HG03432 (cell line): ENCODE results near the gene NUP160.
"Not testable (repeated sequence)": the region's sequence is repeated elsewhere in the genome, so short reads cannot be mapped to it uniquely, and the experiment has no call there.

Source experiments
- ATAC-seq: cut with Tn5 transposase; IDR thresholded peaks from one replicate; pipeline ENCODE4 v1.9.1; 2021; ENCODE audit warnings: mild to moderate bottlenecking, moderate library complexity; ENCODE audit not compliant: unreplicated experiment

NUP160 gene

DNA sequence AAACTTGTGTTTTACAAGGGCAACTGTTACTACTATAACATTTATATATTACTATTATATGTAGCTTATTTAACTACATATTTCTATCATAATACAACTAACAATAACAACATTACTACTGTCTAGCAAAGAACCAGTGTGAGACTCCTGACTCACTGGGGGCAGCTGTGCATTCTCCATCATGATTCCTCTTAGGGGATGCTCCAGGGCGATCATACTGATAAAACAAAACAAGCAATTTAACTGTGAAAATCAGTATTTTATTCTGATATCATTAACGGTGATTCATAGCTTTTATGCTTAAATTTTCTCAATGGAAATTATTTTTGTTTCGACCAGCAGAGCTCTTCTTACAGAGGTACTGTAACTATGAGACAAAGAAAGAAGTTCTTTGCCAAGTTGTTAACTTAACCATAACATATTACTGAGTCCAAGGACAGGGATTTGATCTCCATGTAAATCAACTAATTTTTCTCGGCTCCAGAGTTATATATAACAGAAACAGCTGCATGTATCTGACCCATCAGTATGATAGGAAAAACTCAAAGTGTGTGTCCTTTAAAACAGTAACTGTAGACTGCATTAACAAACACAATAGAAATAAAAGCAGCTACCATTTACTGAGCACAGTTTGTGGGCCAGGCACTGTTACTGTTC, 56.2 kb downstream of the NUP160 start:
- no peak for ATAC-seq

GRCh38 chr11:47790017-47790416, 58.1 kb downstream of the NUP160 start:
- not testable (repeated sequence) for ATAC-seq

DNA sequence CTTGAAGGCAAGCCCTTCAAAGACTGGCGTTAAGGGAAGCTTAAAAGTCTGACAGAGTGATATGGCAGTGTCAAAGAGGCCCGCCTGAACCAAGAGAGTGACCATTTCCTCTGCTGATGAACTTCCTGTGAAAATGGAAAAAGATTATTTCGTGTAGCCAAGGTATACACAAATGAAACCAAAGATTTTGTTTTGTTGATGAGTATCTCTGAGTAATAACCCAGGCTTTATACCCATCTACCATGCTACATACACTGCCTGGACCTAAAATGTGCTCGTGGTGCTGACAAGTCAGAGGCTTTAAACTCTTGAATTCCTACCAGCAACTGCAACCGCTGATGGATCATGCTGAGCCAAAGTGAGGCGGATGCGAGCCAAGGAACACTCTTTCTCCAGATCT, 60.0 kb downstream of the NUP160 start:
- ATAC-seq: no peak

GRCh38 chr11:47786373-47786772, 61.8 kb downstream of the NUP160 start:
- no peak for ATAC-seq

DNA sequence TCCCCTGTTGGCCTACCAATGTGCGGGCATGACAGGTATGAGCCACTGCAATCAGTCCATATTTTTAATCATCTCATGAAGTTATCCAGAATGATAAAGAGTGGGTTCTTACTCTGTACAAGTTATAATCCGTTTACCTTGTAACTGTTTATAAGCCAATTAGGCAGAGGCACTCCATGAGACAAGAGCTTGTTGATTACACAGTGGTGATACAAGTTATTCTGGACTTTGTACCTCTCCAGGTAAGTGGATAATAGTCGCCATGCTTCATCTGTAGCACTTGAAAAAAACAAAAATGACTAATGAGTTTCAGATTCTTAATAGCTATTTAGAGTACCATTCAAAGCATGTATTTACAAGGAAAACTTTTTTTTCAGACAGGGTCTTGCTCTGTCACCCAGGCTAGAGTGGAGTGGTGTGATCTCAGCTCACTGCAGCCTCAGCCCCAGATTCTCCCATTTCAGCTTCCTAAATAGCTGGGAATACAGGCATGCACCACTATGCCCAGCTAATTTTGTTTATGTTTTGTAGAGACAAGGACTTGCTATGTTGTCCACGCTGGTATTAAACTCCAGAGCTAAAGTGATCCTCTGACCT, 63.3 kb downstream of the NUP160 start:
- ATAC-seq: no peak

GRCh38 chr11:47783087-47783610, 65.0 kb downstream of the NUP160 start:
- ATAC-seq: no peak

DNA sequence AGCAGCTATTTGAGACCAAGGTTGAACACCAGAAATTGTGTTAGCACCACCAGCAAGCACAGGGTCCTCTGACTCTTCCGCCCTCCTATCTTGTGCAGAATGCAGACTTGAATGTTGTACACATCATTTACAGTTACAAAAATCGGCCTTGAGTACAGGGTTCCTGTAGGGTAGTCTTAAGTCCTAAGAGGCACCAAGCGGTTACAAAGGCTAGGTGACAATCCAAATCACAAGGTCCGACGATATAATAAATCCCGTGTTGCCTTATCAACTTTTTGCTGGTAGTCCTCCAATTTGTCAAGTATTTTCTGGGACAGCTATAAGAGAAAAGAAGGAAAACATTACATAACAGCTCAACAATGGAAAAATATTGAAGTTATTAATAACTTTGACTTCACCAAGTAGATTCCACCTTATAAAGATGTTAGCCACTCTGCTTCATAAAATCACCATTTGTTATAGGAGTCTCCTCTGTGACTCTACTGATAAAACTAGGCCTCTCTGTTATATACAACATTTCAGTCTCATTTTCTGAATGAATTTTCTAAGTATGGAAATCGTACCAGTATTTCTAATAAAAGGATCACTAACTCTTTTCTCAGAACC, 69.2 kb downstream of the NUP160 start:
- ATAC-seq: no peak

- no peak for ATAC-seq
These were observed 72.8 kb downstream of the NUP160 start for GRCh38 chr11:47775240-47775869.

DNA sequence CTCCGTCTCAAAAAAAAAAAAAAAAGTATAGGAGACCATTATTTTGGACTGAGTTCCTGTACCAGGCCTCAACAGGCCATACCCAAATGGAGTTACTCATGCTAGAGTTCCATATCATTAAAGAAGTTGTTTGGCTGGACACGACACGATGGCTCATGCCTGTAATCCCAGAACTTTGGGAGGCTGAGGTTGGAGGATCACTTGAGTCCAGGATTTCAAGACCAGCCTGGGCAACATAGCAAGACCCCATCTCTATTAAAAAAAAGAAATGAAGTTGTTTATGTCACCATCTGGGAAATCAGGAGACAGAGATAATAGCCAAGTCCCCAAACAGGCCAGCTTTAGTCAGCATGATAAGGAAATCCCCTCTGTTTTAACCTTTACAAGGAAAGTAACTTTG, 74.3 kb downstream of the NUP160 start:
- no peak for ATAC-seq

- ATAC-seq: not testable (repeated sequence)
These were observed 78.6 kb downstream of the NUP160 start for GRCh38 chr11:47769556-47769955.

DNA sequence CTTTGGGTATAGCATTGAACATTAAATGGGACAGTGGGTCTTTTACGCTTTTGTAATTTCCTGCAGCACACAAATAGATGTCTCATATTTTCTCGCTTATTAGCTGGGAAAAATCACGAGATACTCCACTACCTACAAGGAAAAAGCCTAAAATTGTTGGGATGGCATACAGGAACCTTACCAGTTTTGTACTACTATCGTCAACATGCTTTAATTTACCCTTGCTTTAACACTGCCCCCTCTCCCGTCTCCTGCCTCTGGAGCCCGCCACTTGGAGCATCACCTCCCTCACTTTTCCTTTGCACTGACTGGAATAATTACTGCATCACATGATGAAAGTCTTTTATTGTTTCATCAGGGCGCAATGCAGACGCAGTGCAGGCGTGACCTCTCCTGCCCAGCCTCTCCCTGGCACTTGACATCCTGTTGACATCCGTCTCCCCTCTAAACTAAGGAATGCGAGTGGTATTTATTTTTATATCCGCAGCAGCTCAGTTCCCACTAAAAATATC, 80.0 kb downstream of the NUP160 start:
- ATAC-seq: no peak

GRCh38 chr11:47766509-47767227, 81.5 kb downstream of the NUP160 start:
- peak; percentile 41 for ATAC-seq

- ATAC-seq: no peak
These were observed 83.1 kb downstream of the NUP160 start for GRCh38 chr11:47765086-47765485.

DNA sequence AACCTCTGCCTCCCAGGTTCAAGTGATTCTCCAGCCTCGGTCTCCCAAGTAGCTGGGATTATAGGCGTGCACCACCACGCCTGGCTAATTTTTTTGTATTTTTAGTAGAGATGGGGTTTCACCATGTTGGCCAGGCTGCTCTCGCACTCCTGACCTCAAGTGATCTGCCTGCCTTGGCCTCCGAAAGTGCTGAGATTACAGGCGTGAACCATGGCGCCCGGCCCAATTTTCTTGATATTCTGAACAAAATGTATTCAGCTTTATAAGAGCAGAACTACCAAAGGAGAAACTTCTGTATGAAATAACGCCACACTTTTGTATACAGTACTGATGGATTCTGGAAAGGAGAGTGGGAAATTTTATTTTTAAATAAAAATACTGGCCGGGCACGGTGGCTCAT, 88.9 kb downstream of the NUP160 start:
- ATAC-seq: not testable (repeated sequence)

GRCh38 chr11:47756208-47756607, 91.9 kb downstream of the NUP160 start:
- no peak for ATAC-seq

- ATAC-seq: no peak
These were observed 97.4 kb downstream of the NUP160 start for GRCh38 chr11:47750725-47751124.

DNA sequence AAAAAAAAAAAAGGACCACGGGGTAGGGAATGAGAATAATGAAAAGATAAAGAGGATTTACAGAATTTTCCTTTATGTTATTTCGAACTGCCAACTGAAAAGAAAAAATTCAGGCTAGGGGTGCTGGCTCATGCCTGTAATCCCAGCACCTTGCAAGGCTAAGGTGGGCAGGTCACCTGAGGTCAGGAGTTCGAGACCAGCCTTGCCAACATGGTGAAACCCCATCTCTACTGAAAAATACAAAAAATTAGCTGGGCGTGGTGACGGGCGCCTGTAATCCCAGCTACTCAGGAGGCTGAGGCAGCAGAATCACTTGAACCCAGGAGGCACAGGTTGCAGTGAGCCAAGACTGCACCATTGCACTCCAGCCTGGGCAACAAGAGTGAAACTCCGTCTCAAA, 105.7 kb downstream of the NUP160 start:
- not testable (repeated sequence) for ATAC-seq

DNA sequence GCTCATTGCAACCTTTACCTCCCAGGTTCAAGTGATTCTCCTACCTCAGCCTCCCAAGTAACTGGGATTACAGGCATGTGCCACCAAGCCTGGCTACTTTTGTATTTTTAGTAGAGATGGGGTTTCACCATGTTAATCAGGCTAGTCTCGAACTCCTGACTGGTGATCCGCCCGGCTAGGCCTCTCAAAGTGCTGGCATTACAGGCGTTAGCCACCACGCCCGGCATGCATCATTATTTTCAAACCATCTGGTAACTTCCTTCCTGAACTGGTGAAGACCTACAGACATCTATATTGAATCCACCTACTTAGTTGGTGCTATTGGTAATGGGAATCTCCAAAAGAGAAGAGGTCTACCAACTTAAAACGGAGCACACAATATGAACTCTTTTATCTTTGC, 110.3 kb downstream of the NUP160 start:
- not testable (repeated sequence) for ATAC-seq

DNA sequence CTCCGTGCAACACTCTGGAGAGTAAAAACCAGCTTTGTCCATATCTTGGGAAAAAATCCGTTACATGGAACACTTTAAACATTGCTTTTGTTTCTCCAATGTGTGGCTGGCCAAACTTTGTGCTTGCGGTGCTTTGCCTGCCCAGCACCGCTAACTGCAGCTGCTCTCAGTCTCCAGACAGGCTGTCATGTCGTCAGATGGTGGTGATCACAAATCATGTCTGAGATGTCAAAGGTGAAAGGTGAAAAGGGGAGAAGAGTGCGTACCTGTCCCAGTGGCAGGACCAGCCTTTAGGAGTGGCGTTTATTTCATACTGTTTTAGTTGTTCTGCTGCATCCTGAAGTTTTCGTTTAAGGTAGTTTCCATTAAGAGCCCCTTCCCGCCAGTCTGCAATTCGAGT, 115.9 kb downstream of the NUP160 start:
- no peak for ATAC-seq

DNA sequence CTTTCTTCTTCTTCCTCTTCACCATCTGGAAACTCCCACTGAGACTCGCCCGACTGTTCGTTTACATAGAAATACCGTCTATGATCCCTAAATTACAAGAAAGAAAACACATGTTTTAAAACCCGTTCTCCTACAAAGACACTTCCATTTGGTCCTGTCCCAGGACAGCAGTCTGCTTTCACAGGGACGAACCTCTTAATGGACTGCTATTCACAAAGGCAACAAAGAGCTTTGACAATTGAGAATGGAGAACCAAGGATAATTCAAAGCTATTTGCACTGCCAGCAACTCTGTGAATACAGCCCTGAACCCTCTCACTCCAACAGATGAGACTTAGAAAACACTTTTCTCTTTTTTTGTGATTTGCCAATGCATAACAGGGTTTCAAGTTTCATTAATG, 116.7 kb downstream of the NUP160 start:
- no peak for ATAC-seq
